Measurements from ENCODE around the gene CHL1.

Gene CHL1

DNA sequence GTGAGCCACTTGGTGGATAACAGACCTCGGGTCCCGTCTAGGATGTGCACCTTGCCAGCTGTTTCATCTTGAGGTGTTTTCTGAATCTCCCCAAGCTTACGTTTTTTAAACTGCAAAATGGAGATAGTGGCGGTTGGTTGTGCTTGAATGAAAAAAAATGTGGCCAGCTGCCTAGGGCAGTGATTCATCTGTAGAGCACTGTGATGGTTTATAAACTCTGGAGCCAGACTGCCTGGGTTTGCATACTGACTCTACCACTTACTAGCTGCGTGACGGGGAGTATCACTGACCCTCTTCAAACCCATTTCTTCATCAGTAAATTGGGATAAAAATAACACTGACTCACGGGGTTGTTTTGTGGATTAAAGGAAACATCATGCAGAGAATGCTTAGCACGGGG, 159.1 kb downstream of the CHL1 start:
- TF ChIP-seq CEBPB (IDR thresholded peaks at IDR 0.05), result no peak
- TF ChIP-seq CREB1 (IDR thresholded peaks at IDR 0.05; ENCODE audit: low read depth), result no peak
- TF ChIP-seq FOXM1 (IDR thresholded peaks at IDR 0.05; ENCODE audit: borderline replicate concordance, low read depth), result no peak
- no peak for TF ChIP-seq USF1 (IDR thresholded peaks at IDR 0.05)
- no peak for TF ChIP-seq EP300 (IDR thresholded peaks at IDR 0.05; ENCODE audit: borderline replicate concordance)
- no peak for TF ChIP-seq NFIC (IDR thresholded peaks at IDR 0.05)
- TF ChIP-seq TCF12 (IDR thresholded peaks at IDR 0.05; ENCODE audit: low read depth), result no peak
- TF ChIP-seq EGR1 (IDR thresholded peaks at IDR 0.05), result no peak
- TF ChIP-seq TEAD4 (IDR thresholded peaks at IDR 0.05), result no peak
- no peak for TF ChIP-seq ZBTB7A (IDR thresholded peaks at IDR 0.05; ENCODE audit: low read depth)

DNA sequence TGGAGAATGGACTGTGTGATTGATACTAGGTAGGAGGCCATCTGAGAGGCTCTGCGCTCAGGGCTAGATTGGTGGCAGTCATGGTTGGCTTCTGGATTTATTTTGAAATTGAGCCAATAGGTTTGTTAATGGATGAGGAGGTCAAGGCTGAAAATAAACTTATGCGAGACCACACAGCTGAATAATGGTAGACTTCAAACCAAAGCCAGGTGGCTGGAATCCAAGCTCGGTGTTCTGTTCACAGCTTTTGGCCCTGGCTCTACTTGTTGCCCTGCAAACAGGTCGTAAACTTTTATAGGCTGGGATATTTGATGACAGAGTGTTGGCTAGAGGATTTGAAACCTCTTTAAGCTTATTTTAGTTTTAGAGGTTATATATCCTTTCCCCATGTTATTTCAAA, 160.4 kb downstream of the CHL1 start:
- TF ChIP-seq YY1 (IDR thresholded peaks at IDR 0.05; ENCODE audit: low read depth), result no peak
- TF ChIP-seq CEBPB (IDR thresholded peaks at IDR 0.05), result no peak
- no peak for TF ChIP-seq USF1 (IDR thresholded peaks at IDR 0.05)
- no peak for TF ChIP-seq FOXM1 (IDR thresholded peaks at IDR 0.05; ENCODE audit: borderline replicate concordance, low read depth)
- no peak for TF ChIP-seq MAX (IDR thresholded peaks at IDR 0.05)
- TF ChIP-seq TCF12 (IDR thresholded peaks at IDR 0.05; ENCODE audit: low read depth), result no peak
- TF ChIP-seq TEAD4 (IDR thresholded peaks at IDR 0.05), result no peak
- TF ChIP-seq NFIC (IDR thresholded peaks at IDR 0.05), result no peak
- no peak for TF ChIP-seq REST (IDR thresholded peaks at IDR 0.05; ENCODE audit: low read depth)
- no peak for TF ChIP-seq ZBTB7A (IDR thresholded peaks at IDR 0.05; ENCODE audit: low read depth)
- TF ChIP-seq EP300 (IDR thresholded peaks at IDR 0.05; ENCODE audit: borderline replicate concordance), result no peak

- TF ChIP-seq USF1 (IDR thresholded peaks at IDR 0.05) (no peak), CREB1 (IDR thresholded peaks at IDR 0.05; ENCODE audit: low read depth) (no peak), TEAD4 (IDR thresholded peaks at IDR 0.05) (no peak), EGR1 (IDR thresholded peaks at IDR 0.05) (no peak), REST (IDR thresholded peaks at IDR 0.05; ENCODE audit: low read depth) (no peak), MAX (IDR thresholded peaks at IDR 0.05) (no peak), YY1 (IDR thresholded peaks at IDR 0.05; ENCODE audit: low read depth) (no peak), FOXM1 (IDR thresholded peaks at IDR 0.05; ENCODE audit: borderline replicate concordance, low read depth) (no peak), NFIC (IDR thresholded peaks at IDR 0.05) (no peak), ZBTB7A (IDR thresholded peaks at IDR 0.05; ENCODE audit: low read depth) (no peak), EP300 (IDR thresholded peaks at IDR 0.05; ENCODE audit: borderline replicate concordance) (no peak)
Observed at GRCh38 chr3:359672-360071, 163.1 kb downstream of the CHL1 start.

DNA sequence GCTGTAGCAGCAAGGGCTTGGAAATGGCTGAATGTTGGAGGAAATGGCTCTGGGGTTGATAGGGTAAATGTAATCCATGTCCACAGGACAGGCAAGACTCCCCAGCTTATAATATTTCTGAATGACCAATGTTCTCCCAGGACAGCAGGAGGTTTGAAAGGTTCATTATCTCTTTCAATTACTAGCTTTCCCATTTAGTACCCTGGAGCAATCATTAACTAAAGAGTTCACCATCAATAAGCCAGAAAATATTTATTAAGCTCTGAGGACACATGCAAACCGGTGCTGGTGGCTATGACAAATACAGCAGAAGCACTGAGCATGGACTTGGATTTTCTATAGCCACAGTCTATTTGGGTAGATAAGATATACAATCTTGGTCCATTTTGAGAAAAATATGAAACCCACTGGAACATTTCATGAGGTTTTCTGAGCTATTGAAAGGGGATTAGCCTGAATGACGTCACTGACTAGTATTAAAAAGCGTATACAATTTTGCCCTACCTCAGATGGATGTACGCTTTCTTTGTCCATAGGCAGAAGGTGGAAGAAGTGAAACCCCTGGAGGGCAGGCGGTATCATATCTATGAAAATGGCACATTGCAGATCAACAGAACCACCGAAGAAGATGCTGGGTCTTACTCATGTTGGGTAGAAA, 166.2 kb downstream of the CHL1 start:
- TF ChIP-seq CEBPB (IDR thresholded peaks at IDR 0.05) (no peak), MAX (IDR thresholded peaks at IDR 0.05) (no peak), USF1 (IDR thresholded peaks at IDR 0.05) (no peak), REST (IDR thresholded peaks at IDR 0.05; ENCODE audit: low read depth) (no peak), ZBTB7A (IDR thresholded peaks at IDR 0.05; ENCODE audit: low read depth) (no peak), RAD21 (IDR thresholded peaks at IDR 0.05; ENCODE audit: low read depth) (no peak), TEAD4 (IDR thresholded peaks at IDR 0.05) (no peak), YY1 (IDR thresholded peaks at IDR 0.05; ENCODE audit: low read depth) (no peak), TAF1 (IDR thresholded peaks at IDR 0.05; ENCODE audit: low read depth) (no peak), CREB1 (IDR thresholded peaks at IDR 0.05; ENCODE audit: low read depth) (no peak), EGR1 (IDR thresholded peaks at IDR 0.05) (no peak), EP300 (IDR thresholded peaks at IDR 0.05; ENCODE audit: borderline replicate concordance) (no peak)

Data from Ishikawa (cell line).